ENCODE measurements around the gene PPIP5K1.

Gene PPIP5K1

DNA sequence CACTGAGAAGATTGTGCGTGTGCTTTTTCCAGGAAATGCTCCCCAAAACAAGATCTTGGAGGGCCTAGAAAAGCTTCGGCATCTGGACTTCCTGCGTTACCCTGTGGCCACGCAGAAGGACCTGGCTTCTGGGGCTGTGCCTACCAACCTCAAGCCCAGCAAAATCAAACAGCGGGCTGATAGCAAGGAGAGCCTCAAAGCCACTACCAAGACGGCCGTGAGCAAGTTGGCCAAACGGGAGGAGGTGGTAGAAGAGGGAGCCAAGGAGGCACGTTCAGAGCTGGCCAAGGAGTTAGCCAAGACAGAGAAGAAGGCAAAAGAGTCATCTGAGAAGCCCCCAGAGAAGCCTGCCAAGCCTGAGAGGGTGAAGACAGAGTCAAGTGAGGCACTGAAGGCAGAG, 67.8 kb downstream of the PPIP5K1 start:
- H3K4me3 ChIP-seq (ENCODE audit: low read depth, low read length): no peak overlapping the region
- TF ChIP-seq, protein P1, sequence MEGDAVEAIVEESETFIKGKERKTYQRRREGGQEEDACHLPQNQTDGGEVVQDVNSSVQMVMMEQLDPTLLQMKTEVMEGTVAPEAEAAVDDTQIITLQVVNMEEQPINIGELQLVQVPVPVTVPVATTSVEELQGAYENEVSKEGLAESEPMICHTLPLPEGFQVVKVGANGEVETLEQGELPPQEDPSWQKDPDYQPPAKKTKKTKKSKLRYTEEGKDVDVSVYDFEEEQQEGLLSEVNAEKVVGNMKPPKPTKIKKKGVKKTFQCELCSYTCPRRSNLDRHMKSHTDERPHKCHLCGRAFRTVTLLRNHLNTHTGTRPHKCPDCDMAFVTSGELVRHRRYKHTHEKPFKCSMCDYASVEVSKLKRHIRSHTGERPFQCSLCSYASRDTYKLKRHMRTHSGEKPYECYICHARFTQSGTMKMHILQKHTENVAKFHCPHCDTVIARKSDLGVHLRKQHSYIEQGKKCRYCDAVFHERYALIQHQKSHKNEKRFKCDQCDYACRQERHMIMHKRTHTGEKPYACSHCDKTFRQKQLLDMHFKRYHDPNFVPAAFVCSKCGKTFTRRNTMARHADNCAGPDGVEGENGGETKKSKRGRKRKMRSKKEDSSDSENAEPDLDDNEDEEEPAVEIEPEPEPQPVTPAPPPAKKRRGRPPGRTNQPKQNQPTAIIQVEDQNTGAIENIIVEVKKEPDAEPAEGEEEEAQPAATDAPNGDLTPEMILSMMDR (IDR thresholded peaks at IDR 0.05; ENCODE audit: control insufficient read depth, extremely low read depth, insufficient read depth): no peak
- no peak for DNase-seq (ENCODE audit: low read depth)

DNA sequence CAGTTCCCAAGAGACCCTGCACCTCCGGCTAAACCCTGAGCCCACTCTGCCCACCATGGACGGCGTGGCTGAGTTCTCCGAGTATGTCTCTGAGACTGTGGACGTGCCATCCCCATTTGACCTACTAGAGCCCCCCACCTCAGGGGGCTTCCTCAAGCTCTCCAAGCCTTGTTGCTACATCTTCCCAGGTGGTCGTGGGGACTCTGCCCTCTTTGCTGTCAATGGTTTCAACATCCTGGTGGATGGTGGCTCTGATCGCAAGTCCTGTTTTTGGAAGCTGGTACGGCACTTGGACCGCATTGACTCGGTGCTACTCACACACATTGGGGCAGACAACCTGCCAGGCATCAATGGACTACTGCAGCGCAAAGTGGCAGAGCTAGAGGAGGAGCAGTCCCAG, 68.6 kb downstream of the PPIP5K1 start:
- TF ChIP-seq, protein P1 (IDR thresholded peaks at IDR 0.05; ENCODE audit: control insufficient read depth, extremely low read depth, insufficient read depth): no peak
- DNase-seq (ENCODE audit: low read depth): no peak
- H3K4me3 ChIP-seq (ENCODE audit: low read depth, low read length): no peak overlapping the region

DNA sequence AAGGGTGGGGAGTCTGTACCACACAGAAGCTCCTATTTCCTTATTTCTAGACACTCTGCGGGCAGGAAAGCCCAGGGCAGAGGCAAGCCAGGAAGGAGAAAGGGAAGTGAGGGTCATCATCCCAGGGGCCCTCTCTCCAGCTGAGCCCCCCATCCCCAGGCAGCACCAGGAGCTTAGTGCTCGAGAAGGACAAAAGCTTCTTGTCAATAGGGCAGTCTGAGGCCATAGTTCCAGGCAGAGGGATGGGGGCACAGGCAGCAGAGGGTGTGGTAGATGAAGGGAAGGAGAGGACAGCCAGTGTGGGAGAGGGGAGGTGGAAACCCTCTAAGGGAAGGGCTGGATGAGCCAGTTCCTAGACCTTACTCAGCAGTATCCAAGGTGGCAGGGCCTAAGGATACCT, 69.9 kb downstream of the PPIP5K1 start:
- H3K4me3 ChIP-seq (ENCODE audit: low read depth, low read length): no peak overlapping the region
- no peak for DNase-seq (ENCODE audit: low read depth)
- TF ChIP-seq, protein P1 (IDR thresholded peaks at IDR 0.05; ENCODE audit: control insufficient read depth, extremely low read depth, insufficient read depth): no peak

DNA sequence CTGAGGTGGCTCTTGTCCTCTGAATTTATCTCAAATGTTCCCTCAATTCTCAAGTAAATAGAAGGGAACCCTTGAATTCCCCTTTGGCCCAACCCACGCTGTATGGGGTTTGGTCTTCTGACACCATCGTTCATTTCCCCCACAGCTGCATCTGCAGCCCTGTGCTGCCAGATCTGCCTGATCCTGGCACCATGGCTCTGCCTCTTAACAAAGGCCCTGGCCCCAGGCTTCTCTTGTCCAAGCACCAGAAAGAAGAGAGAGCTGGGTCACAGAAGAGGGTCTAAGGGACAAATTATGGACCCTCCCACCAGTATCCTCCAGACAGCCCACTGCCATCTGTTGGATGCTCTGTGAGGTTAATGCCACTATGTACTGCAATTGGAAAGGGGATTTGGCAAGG, 70.8 kb downstream of the PPIP5K1 start:
- no peak for DNase-seq (ENCODE audit: low read depth)
- H3K4me3 ChIP-seq (ENCODE audit: low read depth, low read length): no peak overlapping the region
- TF ChIP-seq, protein P1 (IDR thresholded peaks at IDR 0.05; ENCODE audit: control insufficient read depth, extremely low read depth, insufficient read depth): no peak

DNA sequence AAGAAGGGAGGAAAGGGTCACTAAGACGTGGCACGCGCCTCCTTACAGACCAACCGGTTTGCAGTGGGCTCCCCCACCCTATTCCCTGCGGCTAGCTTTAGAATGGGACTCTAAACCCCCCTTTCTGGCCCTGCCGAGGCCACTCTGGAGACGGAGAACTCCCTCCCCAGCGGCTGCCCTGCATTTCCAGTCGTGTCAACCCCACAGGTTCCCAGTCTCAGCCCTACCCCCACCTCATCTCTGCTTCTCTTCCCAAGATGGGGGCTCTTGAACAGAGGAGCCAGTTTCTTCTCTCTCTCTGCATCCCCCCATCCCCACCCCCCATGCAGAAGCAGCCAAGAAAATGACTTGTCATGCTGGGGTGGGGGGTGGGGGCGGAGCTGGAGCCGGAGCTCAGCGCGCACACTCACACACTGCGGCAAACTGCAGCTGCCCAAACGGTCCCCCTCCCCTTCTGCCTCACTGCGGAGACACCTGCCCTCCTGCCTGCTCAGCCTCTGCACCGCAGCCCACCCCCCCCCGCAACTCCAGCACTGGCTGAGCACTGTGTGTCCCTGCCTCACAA, 71.7 kb downstream of the PPIP5K1 start:
- TF ChIP-seq, protein P1 (IDR thresholded peaks at IDR 0.05; ENCODE audit: control insufficient read depth, extremely low read depth, insufficient read depth): no peak
- no peak for DNase-seq (ENCODE audit: low read depth)
- H3K4me3 ChIP-seq (ENCODE audit: low read depth, low read length): no peak overlapping the region

DNA sequence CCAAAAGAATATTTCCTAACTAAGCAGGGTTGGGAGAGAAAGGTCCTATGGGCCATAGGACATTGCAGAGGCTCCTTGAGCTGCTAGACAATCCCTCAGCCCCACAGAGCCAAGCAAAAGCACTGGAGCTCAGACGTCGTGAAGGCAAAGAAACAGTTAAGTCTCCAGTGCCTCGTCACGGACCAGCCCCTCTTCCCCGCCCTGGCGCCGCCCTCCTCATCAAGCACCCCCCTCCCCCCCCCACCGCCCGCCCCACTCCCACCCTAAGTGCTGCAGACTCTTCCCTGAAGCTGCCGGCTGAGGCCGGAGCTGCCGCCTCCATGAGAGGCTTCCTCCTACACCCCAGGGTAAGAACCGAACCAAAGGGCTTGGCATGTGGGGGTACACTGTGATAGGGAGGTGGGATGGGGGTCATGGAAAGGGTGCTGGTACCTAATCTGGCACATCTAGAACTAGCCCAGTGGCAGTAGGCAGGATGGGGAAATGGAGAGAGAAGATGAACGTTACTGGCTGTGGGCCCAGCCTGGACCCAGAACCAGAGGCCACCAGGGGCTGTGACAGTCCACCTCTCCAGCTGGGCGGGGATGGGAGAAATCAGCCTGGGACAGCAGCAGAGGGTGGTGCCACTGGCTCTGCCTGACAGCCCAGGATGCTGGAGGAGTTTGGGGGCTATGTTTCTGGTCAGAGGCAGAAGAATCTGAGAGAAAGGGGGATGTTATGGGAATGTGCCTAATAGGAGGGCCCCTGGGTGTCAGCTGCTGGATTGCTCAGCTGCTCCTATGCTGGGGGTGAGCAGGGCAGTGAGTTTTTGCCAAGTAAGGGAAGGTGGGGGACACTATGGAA, 72.4 kb downstream of the PPIP5K1 start, which contains the start of gene MAP1A:
TSS of gene MAP1A (plus strand) at position 255 of the 843 bp plus-strand sequence. CDS start 3,866 bp downstream, outside the sequence.
- no peak for DNase-seq (ENCODE audit: low read depth)
- H3K4me3 ChIP-seq (ENCODE audit: low read depth, low read length): no peak within 1 kb of the TSS
- TF ChIP-seq, protein P1 (IDR thresholded peaks at IDR 0.05; ENCODE audit: control insufficient read depth, extremely low read depth, insufficient read depth): no peak

Measured in LNCaP clone FGC (cell line).